NCI-H2196 treated with DMSO at 0.1 percent for 48 hours (cell line): ENCODE measurements around the gene DNAJB6.
"Not testable (repeated sequence)": the region's sequence is repeated elsewhere in the genome, so short reads cannot be mapped to it uniquely, and the experiment has no call there.

Experiments used
- DNase-seq: peaks from one replicate; lab custom pipeline; 2025; ENCODE audit not compliant: unreplicated experiment; lab: John Stamatoyannopoulos, UW

Gene DNAJB6

GRCh38 chr7:157323401-157323800 is 13.4 kb upstream of the DNAJB6 start:
- DNase-seq = no peak

- DNase-seq = no peak
Observed at GRCh38 chr7:157329447-157329846, 7.4 kb upstream of the DNAJB6 start.

- not testable (repeated sequence) for DNase-seq
Observed at GRCh38 chr7:157330567-157330966, 6.2 kb upstream of the DNAJB6 start.

- DNase-seq = not testable (repeated sequence)
Observed at GRCh38 chr7:157331049-157331448, 5.8 kb upstream of the DNAJB6 start.

- DNase-seq = no peak
Observed at GRCh38 chr7:157335236-157335635, 1.6 kb upstream of the DNAJB6 start.

- DNase-seq = no peak
Observed at GRCh38 chr7:157335991-157336382, 817 bp upstream of the DNAJB6 start.

GRCh38 chr7:157337316-157338149 is 729 bp downstream of the DNAJB6 start:
- DNase-seq = no peak

- DNase-seq = no peak
Observed at GRCh38 chr7:157339777-157340677, 3.2 kb downstream of the DNAJB6 start.

- DNase-seq = no peak
Observed at GRCh38 chr7:157347217-157347904, 10.6 kb downstream of the DNAJB6 start.

GRCh38 chr7:157348548-157348947 is 11.7 kb downstream of the DNAJB6 start:
- DNase-seq = no peak

GRCh38 chr7:157352516-157352915 is 15.7 kb downstream of the DNAJB6 start:
- DNase-seq = no peak

GRCh38 chr7:157355784-157356511 is 19.1 kb downstream of the DNAJB6 start:
- DNase-seq = no peak

- no peak for DNase-seq
Observed at GRCh38 chr7:157357129-157358040, 20.6 kb downstream of the DNAJB6 start.

GRCh38 chr7:157358041-157358752 is 21.4 kb downstream of the DNAJB6 start:
- no peak for DNase-seq

GRCh38 chr7:157358753-157359096 is 21.9 kb downstream of the DNAJB6 start:
- no peak for DNase-seq

GRCh38 chr7:157359581-157359980 is 22.8 kb downstream of the DNAJB6 start:
- DNase-seq = no peak

GRCh38 chr7:157360483-157361025 is 23.8 kb downstream of the DNAJB6 start:
- no peak for DNase-seq

GRCh38 chr7:157361537-157361936 is 24.7 kb downstream of the DNAJB6 start:
- no peak for DNase-seq

GRCh38 chr7:157362729-157363128 is 25.9 kb downstream of the DNAJB6 start:
- no peak for DNase-seq
